ENCODE data around the gene TPI1.

TPI1 gene

GRCh38 chr12:6867413-6868210 is at the start of gene TPI1:
TSS of gene TPI1 (plus strand) at chr12:6867531. CDS start at chr12:6867567, 36 bp downstream.
- in situ Hi-C loops (cut with MboI; ENCODE audit: low sequenced_read_pairs): no loop called here

GRCh38 chr12:6817662-6818157 is 49.6 kb upstream of the TPI1 start:
- in situ Hi-C loops (cut with MboI; ENCODE audit: low sequenced_read_pairs): no loop called here

- in situ Hi-C loops (cut with MboI; ENCODE audit: low sequenced_read_pairs): no loop called here
Observed at GRCh38 chr12:6818222-6818621, 49.1 kb upstream of the TPI1 start.

GRCh38 chr12:6818645-6819044 is 48.7 kb upstream of the TPI1 start:
- in situ Hi-C loops (cut with MboI; ENCODE audit: low sequenced_read_pairs): no loop called here

GRCh38 chr12:6819106-6820030 is 48.0 kb upstream of the TPI1 start:
- in situ Hi-C loops (cut with MboI; ENCODE audit: low sequenced_read_pairs): loop anchor here (10.0 kb wide), 1 partner anchor 205 kb away; no protein-coding TSS in a partner anchor

GRCh38 chr12:6820166-6820565 is 47.2 kb upstream of the TPI1 start:
- in situ Hi-C loops (cut with MboI; ENCODE audit: low sequenced_read_pairs): loop anchor here (10.0 kb wide), 1 partner anchor 205 kb away; no protein-coding TSS in a partner anchor

- in situ Hi-C loops (cut with MboI; ENCODE audit: low sequenced_read_pairs): loop anchor here (10.0 kb wide), 1 partner anchor 207 kb away; no protein-coding TSS in a partner anchor
Observed at GRCh38 chr12:6821591-6822425, 45.5 kb upstream of the TPI1 start, which contains the start of gene GPR162. TSS of gene GPR162 (plus strand) at chr12:6821821. CDS start at chr12:6823899, 2,078 bp downstream.

- in situ Hi-C loops (cut with MboI; ENCODE audit: low sequenced_read_pairs): loop anchor here (10.0 kb wide), 1 partner anchor 208 kb away; no protein-coding TSS in a partner anchor
Observed at GRCh38 chr12:6822426-6823135, 44.8 kb upstream of the TPI1 start.

- in situ Hi-C loops (cut with MboI; ENCODE audit: low sequenced_read_pairs): loop anchor here (10.0 kb wide), 1 partner anchor 209 kb away; no protein-coding TSS in a partner anchor
Observed at GRCh38 chr12:6823182-6824084, 43.9 kb upstream of the TPI1 start.

- in situ Hi-C loops (cut with MboI; ENCODE audit: low sequenced_read_pairs): loop anchor here (10.0 kb wide), 1 partner anchor 209 kb away; no protein-coding TSS in a partner anchor
Observed at GRCh38 chr12:6824085-6824775, 43.1 kb upstream of the TPI1 start.

GRCh38 chr12:6824901-6825381 is 42.4 kb upstream of the TPI1 start:
- in situ Hi-C loops (cut with MboI; ENCODE audit: low sequenced_read_pairs): loop anchor here (10.0 kb wide), 1 partner anchor 210 kb away; no protein-coding TSS in a partner anchor

GRCh38 chr12:6825398-6826124 is 41.8 kb upstream of the TPI1 start:
- in situ Hi-C loops (cut with MboI; ENCODE audit: low sequenced_read_pairs): loop anchor here (10.0 kb wide), 1 partner anchor 211 kb away; no protein-coding TSS in a partner anchor

GRCh38 chr12:6826125-6826733 is 41.1 kb upstream of the TPI1 start:
- in situ Hi-C loops (cut with MboI; ENCODE audit: low sequenced_read_pairs): loop anchor here (10.0 kb wide), 1 partner anchor 211 kb away; no protein-coding TSS in a partner anchor

- in situ Hi-C loops (cut with MboI; ENCODE audit: low sequenced_read_pairs): loop anchor here (10.0 kb wide), 1 partner anchor 212 kb away; no protein-coding TSS in a partner anchor
Observed at GRCh38 chr12:6826734-6827436, 40.4 kb upstream of the TPI1 start.

- in situ Hi-C loops (cut with MboI; ENCODE audit: low sequenced_read_pairs): loop anchor here (10.0 kb wide), 1 partner anchor 213 kb away; no protein-coding TSS in a partner anchor
Observed at GRCh38 chr12:6827437-6827911, 39.9 kb upstream of the TPI1 start.
